Neural cell (in vitro differentiated cells): ENCODE data around the gene SNPH. TPM values are rescaled to one million over a fixed set of nuclear protein-coding genes. Genes with fewer than 3 reads are reported as not detected.

Source experiments
- H2AFZ ChIP-seq: fragments of 200-600, 300-800 bp; sonication (generic), shearing (Covaris generic); 2 replicates; pipeline ENCODE4 v1.6.0; 2014; ENCODE audit warnings: low read depth, mild to moderate bottlenecking, antibody characterized with exemption, low read length, moderate library complexity
- H3F3A ChIP-seq: fragments of 200-600 bp; shearing (Covaris generic); 2 replicates; pipeline ENCODE4 v1.6.1; 2016; ENCODE audit warnings: mild to moderate bottlenecking, moderate library complexity, mixed read lengths, antibody characterized with exemption, low read length; ENCODE audit not compliant: insufficient read depth, poor library complexity, severe bottlenecking
- H3K27ac ChIP-seq: fragments of 200-600, 300-800 bp; sonication (generic), shearing (Covaris generic); 2 replicates; pipeline ENCODE4 v1.5.1; 2014; ENCODE audit warnings: mild to moderate bottlenecking, low read length, moderate library complexity
- H3K27me3 ChIP-seq: fragments of 300-800, 200-600 bp; sonication (generic), shearing (Covaris generic); 2 replicates; pipeline ENCODE4 v1.6.0; 2014; ENCODE audit warnings: mild to moderate bottlenecking, low read depth, low read length, moderate library complexity; ENCODE audit not compliant: insufficient read depth
- H3K36me3 ChIP-seq: fragments of 300-800, 200-600 bp; sonication (generic), shearing (Covaris generic); 2 replicates; pipeline ENCODE4 v1.5.1; 2014; ENCODE audit warnings: mild to moderate bottlenecking, antibody characterized with exemption, low read length, moderate library complexity; ENCODE audit not compliant: insufficient read depth
- H3K4me2 ChIP-seq: fragments of 300-800, 200-600 bp; sonication (generic), shearing (Covaris generic); 2 replicates; pipeline ENCODE4 v1.6.0; 2014; ENCODE audit warnings: mild to moderate bottlenecking, low read length
- H3K4me3 ChIP-seq: fragments of 300-800, 200-600 bp; sonication (generic), shearing (Covaris generic); 2 replicates; pipeline ENCODE4 v1.5.1; 2014; ENCODE audit warnings: mild to moderate bottlenecking, low read length, moderate library complexity
- H3K79me2 ChIP-seq: fragments of 200-600 bp; shearing (Covaris generic); replicated peaks from 2 replicates; pipeline ENCODE4 v1.6.0; 2014; ENCODE audit warnings: mild to moderate bottlenecking, low read length, moderate library complexity; ENCODE audit not compliant: insufficient read depth
- H3K9ac ChIP-seq: fragments of 300-800, 200-600 bp; sonication (generic), shearing (Covaris generic); 2 replicates; pipeline ENCODE4 v1.6.1; 2016; ENCODE audit warnings: mild to moderate bottlenecking, low read length, mixed read lengths
- H3K9me2 ChIP-seq: fragments of 200-600 bp; shearing (Covaris generic); 2 replicates; pipeline ENCODE4 v1.6.1; 2016; ENCODE audit warnings: mild to moderate bottlenecking, low read length, mixed read lengths; ENCODE audit not compliant: insufficient read depth
- H3K9me3 ChIP-seq: fragments of 200-600, 300-800 bp; sonication (generic), shearing (Covaris generic); 2 replicates; pipeline ENCODE4 v1.6.1; 2016; ENCODE audit warnings: mild to moderate bottlenecking, mixed run types, low read length, moderate library complexity, mixed read lengths
- H4K20me1 ChIP-seq: fragments of 200-600 bp; shearing (Covaris generic); 2 replicates; pipeline ENCODE4 v1.6.1; 2016; ENCODE audit warnings: mild to moderate bottlenecking, mixed run types; ENCODE audit not compliant: insufficient read depth
- CTCF ChIP-seq: fragments of 450-650 bp; IDR thresholded peaks from 2 replicates; pipeline ENCODE4 v1.5.1; 2014; ENCODE audit warnings: antibody characterized with exemption, mild to moderate bottlenecking, moderate library complexity; ENCODE audit not compliant: poor library complexity, severe bottlenecking
- EP300 ChIP-seq: fragments of 450-650 bp; conservative IDR thresholded peaks from 2 replicates; pipeline ENCODE4 v1.6.1; 2014; ENCODE audit warnings: antibody characterized with exemption, mild to moderate bottlenecking, moderate library complexity; ENCODE audit not compliant: poor library complexity, severe bottlenecking
- EZH2 ChIP-seq: fragments of 200-600, 300-800 bp; shearing (Covaris generic), sonication (generic); IDR thresholded peaks from 2 replicates; pipeline ENCODE4 v1.6.1; 2014; ENCODE audit warnings: antibody characterized with exemption, low read length, borderline replicate concordance, mild to moderate bottlenecking; ENCODE audit not compliant: insufficient read depth, poor library complexity, severe bottlenecking
- MXI1 ChIP-seq: fragments of 450-650 bp; conservative IDR thresholded peaks from 2 replicates; pipeline ENCODE4 v1.6.1; 2014; ENCODE audit warnings: antibody characterized with exemption, mild to moderate bottlenecking; ENCODE audit not compliant: poor library complexity, severe bottlenecking
- POLR2AphosphoS5 ChIP-seq: IDR thresholded peaks from 2 replicates; pipeline ENCODE4 v1.6.1; 2012
- RAD21 ChIP-seq: fragments of 450-650 bp; conservative IDR thresholded peaks from 2 replicates; pipeline ENCODE4 v1.6.1; 2014; ENCODE audit warnings: antibody characterized with exemption, mild to moderate bottlenecking, moderate library complexity
- REST ChIP-seq: IDR thresholded peaks from 2 replicates; pipeline ENCODE4 v1.6.1; 2012; ENCODE audit warnings: borderline replicate concordance
- SMC3 ChIP-seq: fragments of 450-650 bp; conservative IDR thresholded peaks from 2 replicates; pipeline ENCODE4 v1.6.1; 2014; ENCODE audit warnings: antibody characterized with exemption, mild to moderate bottlenecking, moderate library complexity; ENCODE audit not compliant: poor library complexity
- TAF1 ChIP-seq: IDR thresholded peaks from 2 replicates; pipeline ENCODE4 v1.6.1; 2012; ENCODE audit warnings: low read depth
- polyA plus RNA-seq: library from polyadenylated mRNA; depleted of rRNA; stranded (reverse); fragments of >200 nt; gene quantifications from 2 replicates; pipeline ENCODE4 v1.2.3, GENCODE V29; 2014

Gene SNPH
- polyA plus RNA-seq, 1 donor from 2014 or later = 25.6 TPM

GRCh38 chr20:1254254-1254653 is 11.8 kb upstream of the SNPH start:
- Histone ChIP-seq H3K27ac (no peak overlapping the region), H3K4me2 (no peak overlapping the region), H3K4me3 (no peak overlapping the region), H3F3A (no peaks in the 10 kb centered on the region), H3K9ac (no peak overlapping the region), H3K9me2 (no peaks in the 10 kb centered on the region), H3K79me2 (no peaks in the 10 kb centered on the region), H4K20me1 (no peaks in the 10 kb centered on the region), H2AFZ (no peak overlapping the region), H3K9me3 (no peaks in the 10 kb centered on the region), H3K36me3 (no peaks in the 10 kb centered on the region), H3K27me3 (no peaks in the 10 kb centered on the region)
- TF ChIP-seq POLR2AphosphoS5 (no peak), CTCF (no peak), RAD21 (no peak), REST (no peak), EZH2 (no peak), EP300 (no peak), SMC3 (no peak), TAF1 (no peak), MXI1 (no peak)

GRCh38 chr20:1255675-1256074 is 10.4 kb upstream of the SNPH start:
- Histone ChIP-seq H3K4me2 (no peak overlapping the region), H3K36me3 (no peaks in the 10 kb centered on the region), H3F3A (no peaks in the 10 kb centered on the region), H3K9me2 (no peaks in the 10 kb centered on the region), H3K27ac (no peak overlapping the region), H4K20me1 (no peaks in the 10 kb centered on the region), H3K9ac (no peak overlapping the region), H2AFZ (no peak overlapping the region), H3K79me2 (no peaks in the 10 kb centered on the region), H3K9me3 (no peaks in the 10 kb centered on the region), H3K4me3 (no peak overlapping the region), H3K27me3 (no peaks in the 10 kb centered on the region)
- TF ChIP-seq EZH2 (no peak), EP300 (no peak), POLR2AphosphoS5 (no peak), MXI1 (no peak), REST (no peak), CTCF (no peak), TAF1 (no peak)
